Activated CD4-positive, alpha-beta T cell treated with anti-CD3 and anti-CD28 coated beads for 1 hour (primary cell): Measurements from ENCODE around the gene KCNIP3.
"Not testable (repeated sequence)": the region's sequence is repeated elsewhere in the genome, so short reads cannot be mapped to it uniquely, and the experiment has no call there.

Experiments
- DNase-seq: peaks from one replicate; pipeline ENCODE4 v3.0.0-alpha.2; 2020

KCNIP3 gene

DNA sequence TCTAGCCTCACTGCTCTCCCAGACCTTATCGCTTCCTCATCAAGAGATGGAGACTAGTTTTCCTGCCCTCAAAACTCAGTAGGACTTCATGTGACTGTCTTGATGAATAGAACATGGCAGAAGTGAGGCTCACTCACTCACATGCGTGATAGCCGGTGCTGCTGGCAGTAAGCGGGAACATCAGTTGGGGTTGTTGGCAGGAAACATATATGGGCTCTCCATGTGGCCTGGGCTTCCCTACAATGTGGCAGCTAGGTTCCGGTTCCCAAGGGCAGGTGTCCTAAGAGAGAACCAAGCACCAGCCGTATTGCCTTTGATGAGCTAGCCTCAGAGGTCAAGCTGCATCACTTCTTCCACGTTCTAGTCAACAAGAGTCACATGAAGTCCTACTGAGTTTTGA is 90.2 kb downstream of the KCNIP3 start:
- no peak for DNase-seq

DNA sequence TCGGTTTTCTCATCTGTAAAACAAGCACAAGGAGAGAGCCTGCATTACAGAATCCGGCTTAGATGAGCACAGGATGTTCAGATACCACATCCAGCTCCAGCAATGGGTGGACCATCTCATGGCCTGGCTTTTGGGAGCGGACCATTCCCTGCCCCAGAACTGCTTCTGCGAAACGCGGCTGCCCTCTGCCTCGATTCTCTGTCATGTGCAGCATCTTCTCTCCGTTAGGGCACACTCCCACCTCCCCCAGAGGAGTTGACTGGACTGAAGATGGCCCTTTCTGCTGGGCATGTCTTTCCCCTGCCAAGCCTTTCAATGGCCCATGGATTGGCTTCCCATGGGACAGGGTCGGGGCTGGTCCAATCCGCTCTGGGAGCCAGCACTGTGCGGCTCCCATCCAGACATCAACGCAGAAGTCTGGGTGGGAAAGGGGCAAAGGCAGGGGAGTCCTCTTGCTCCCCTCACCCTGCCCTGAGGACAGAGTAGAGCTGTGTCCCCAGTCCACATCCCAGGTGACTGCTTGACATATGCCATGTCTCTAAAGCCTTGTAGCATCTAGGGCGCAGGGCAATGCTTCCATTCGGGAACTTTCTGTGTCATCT is 91.0 kb downstream of the KCNIP3 start:
- DNase-seq = no peak

DNA sequence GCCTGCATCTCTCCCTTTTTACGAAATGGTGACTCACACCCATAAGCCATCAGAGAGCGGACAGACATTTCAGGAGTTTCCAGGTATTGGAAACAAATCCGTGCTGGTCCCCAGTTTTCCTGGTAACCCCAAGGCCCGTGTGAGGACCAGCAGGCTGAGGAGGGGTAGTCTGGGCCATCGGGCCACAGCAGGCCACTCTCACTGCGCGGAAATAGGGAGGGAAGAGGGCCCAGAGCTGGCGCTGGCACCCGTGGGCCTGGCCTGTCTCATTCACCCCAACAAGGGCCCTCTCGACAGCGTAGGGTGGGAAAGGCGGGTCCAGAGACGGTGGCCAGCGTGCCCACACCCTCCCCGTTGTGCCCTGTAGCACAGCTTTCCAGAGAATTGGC is 91.7 kb downstream of the KCNIP3 start:
- DNase-seq = no peak

DNA sequence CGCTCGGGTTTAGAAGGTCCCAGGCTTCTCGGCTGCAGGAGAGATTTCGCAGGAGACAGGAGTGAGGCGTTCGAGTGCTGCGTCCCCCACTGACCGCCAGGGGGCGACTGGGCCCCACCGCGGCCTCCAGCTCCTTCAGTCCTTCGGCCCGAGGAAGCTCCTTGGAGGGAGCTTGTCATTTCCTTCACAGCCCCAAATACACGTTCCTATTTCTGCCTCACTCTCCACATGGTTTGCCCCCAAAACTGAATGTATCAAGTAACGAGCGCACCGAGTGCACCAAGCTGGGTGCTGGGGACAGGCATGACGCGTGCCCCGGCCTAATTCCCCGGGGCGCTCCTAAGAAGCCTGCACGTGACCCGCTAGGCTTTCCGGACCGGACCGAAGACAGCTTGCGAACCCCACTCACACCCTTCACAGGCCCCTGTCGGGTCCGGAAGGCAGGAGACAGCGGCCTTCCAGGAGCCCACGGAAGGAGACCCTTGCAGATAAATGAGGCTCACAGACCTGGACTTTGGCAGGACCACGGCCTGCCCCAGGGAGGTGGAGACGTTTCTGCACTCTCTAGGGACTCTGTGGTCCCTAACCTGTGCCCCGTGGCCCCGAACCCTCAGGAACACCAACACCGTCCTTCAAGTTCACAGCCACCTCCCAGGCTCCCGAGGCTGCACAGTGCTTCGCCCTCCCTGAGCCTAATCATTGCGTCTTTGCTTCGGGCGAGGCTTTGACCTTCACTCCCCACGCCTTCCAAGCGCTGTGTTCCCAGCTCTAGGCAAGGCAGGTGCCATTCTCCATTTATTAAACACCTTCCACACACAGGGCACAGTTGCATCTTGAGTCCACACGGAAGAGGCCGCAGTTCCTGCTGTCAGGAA is 92.3 kb downstream of the KCNIP3 start:
- no peak for DNase-seq

DNA sequence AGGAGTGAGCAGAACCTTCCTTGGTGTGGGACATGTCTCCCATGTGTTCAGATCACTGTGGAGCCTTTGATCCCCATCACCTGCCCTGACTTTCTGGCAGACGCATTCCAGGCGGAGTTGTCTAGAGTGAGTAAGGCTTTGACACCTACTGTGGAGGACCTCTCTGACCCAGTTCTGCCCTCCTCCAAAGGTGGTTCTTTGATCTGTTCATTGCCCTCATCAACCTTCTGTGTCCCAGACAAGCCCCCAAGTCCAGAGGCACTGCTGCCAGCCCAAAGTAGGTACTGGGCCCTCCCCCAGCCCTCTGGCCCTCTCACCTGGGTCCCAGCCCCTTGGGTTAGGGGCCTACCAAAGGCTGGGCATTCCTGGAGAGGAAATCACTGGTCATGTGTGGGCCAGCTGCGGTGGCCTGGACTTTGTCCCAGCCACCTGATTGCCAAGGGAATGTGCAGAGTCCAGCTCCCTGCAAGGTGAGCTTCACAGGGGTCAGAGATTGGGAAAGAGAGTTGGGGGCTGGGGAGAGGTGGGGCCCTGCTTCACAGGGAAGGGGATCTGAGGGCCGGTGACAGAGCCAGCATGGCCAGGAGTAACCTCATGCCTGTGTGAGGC is 93.2 kb downstream of the KCNIP3 start:
- DNase-seq = no peak

DNA sequence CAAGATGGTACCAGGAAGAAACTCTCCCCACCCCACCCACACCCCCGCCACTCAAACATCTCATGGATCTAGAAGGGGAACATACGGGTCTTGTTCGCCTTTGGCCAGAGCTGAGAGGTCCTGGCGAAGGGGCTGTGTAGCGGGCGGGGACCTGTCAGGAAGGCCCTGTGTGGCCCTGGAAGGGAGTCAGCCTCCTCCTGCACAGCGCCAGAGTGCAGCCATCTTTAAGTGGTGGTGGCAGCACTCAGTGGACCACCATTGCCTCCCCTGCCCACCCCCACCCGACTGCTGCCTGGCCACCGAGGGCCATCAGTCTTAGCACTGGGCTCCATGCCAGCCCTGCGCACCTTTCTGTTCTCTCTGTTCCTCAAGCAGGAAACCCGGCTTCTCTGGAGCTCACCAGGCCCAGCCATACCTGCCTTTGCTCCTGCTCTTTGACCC is 93.8 kb downstream of the KCNIP3 start:
- no peak for DNase-seq

DNA sequence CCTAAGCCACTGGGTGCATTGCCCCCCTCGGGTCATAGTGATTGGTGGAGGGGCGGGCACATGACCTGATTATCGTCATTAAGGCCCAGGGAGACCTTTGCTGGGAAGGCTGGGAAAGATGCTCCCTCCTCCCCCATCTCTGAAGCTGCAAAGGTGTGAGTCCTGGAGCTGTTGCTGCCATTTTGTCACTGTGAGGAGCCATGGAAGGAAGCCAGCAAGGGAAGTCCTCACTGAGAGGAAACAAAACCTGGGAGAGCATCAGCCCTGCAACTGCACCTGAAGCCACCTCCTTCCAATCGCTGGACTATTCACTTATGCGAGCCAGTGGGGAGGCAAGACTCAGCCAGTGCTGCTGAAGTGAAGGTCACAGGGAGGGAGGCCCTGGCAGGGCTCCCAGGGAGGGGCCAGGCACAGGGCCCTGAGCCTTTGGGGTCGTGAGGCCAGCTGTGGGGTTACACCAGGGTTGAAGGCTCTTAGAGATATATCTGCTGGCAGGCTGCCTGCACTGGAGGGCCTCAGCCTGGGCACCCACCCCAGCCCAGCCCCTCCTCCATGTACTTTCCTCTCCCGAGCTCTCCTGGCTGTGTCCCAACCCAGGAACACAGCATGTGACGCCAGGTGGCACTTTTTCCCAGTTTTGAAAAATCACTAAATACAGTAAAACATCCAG is 94.6 kb downstream of the KCNIP3 start:
- DNase-seq = no peak

DNA sequence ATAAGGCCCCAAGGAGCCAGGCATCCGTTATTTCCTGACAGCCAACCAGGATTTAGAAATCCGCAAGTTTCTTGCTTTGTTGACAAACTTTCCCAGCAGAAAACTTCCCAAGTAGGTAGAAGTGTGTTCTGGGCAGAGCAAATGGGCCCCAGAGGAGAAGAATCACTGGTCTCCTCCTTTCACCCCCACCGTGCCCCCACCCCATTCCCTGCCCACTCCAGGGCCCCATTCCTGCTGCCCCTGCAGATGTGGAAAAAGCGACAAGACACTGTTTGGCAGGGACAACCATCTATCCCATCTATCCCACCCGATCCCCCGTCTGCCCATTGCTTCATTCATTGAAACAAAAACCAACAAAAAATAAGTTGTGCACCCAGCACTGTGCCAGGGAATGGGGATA is 95.2 kb downstream of the KCNIP3 start:
- DNase-seq = no peak

DNA sequence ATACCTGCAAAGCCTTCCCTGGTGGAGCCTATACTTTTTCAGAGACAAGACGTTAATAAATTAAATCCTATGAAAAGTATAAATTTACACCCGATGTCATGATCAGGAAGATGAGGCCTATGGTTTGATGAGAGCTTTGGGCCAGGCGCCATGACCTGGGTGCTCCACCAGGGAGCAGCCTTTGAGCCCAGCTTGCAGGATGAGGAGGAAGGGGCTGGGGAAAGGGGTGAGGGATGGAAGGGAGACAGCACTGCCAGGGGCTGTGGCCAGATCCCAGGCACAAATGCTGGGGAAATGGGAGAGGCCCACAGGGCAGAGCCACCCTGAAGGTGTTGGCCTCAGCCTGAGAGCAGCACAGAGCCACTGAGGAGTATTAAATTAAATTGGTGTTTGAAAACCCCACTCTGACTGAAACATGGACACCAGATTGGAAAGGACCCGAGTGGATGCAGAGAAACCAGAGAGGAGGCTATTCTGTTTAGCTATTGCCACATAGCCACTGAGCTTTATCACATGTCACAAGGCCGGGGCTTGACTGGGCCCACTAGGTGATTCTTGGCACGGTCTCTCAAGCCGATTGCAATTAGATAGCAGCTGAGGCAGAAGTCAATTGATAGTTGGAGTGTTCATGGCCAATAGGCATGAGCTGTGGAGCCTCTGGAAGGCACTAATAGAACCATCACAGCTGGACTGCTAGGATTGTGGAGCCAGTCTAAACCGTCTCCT is 95.7 kb downstream of the KCNIP3 start:
- DNase-seq = no peak

DNA sequence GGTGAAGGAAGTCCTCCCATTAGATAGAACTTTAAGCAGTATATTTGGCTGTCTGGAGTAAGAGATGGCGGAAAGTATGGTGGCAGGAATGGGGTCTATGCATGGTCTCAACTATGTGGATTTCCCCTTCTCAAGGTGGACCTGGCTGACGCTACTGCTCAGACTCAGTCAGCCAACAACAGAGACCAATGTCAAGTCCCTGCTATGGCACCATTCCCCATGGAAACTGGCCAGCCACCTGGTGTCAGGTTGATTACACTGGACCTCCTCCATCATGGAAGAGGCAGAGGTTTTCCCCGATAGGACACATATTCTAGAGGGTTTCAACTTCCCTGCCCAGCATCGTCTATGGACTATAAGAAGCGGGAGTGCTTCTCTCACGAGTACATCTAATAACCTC is 96.8 kb downstream of the KCNIP3 start:
- DNase-seq = no peak

DNA sequence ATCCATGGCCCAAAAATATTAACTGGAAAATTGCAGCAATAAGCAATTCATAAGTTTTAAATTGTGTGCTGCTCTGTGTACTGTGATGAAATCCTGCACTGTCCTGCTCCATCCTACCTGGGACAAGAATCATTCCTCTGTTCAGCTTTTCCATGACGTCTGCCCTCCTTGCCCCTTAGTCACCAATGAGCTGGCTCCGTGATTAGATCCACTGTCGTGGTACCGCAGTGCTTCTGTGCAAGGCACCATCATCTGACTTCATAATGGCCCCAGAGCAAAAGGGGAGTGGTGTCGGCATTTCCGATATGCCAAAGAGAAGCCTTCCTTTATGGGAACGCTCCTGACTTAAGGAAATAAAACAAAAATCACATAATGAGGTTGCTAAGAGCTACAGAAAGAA is 101.9 kb downstream of the KCNIP3 start:
- no peak for DNase-seq

DNA sequence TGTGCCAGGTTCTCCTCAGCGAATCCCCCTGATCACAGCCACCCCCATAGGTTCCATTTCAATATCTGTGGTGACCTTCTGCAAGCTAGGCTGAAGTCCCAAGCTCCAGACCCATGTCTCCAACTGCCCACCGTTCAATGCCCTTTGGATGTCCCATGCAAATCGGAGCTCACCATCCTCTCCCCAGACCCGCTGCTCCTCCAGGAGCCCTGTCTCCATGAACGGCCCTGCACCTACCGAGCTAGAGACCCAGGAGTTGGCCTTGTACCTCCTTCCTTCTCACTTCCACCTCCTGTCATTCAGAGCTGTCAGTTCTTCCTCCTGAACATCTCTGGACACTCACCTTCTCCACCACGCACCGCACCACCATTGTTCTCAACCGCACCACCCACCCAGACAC is 104.3 kb downstream of the KCNIP3 start:
- no peak for DNase-seq

DNA sequence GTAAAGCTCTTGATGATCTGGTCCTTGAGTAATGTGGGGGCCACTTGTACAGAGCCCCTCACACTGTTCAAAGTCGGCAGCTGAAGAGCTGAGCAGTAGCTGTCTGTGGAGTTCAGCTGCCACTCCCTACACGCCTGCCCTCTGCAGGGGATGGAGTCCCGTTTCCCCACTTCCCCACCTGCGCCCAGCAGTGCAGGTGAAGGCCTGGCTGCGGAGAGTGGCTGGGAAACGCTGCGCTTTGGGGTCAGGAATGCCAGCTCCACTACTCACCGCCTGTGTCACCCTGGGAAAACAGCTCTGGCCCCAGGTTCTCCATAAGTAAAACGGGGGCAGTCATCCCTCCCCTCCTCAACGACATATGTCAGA is 104.8 kb downstream of the KCNIP3 start:
- DNase-seq = not testable (repeated sequence)

DNA sequence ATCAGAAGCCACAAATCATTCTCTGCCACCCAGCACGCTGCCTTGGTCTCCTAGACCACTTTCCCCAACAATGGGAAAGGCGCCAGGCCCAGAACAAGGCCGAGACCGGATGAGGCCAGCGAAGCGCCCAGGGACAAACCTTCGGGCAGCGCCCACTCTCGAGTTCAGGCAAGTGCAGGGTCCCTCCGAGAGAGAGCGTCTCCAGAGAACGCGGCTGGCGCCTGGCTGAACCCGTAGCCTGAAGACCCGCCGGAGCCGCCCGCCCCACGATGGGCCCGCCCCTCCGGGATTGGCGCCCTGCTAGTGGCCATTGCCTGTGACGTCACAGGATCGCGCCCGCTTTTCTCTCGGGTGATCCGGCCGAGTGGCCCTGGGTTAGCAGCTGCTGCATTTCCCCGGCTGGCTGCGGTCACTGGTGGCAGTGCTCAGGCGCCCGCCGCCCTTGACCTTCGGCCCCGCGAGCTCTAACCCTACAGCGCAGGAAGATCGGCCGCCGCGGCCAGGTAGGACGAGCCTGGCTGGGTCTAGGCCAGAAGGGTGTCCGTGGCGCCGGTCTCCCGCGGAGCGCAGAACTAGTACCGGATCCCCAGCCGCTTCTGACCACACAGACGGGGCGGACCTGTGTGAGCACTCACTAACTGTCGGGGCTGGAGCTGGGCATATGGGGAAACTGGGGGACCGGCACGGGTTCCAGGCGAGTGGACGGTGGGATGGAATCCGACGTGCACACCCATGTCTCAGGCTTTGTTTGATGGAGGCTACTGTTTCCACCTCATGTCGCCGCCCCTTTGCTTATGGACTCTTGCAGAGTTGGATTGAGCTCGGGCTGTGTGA is 105.4 kb downstream of the KCNIP3 start, which contains the start of gene FAHD2A:
FAHD2A (plus strand) TSS at position 339 of the 834 bp plus-strand sequence. CDS start 2,851 bp downstream, outside the sequence.
- DNase-seq = peak; percentile 91

DNA sequence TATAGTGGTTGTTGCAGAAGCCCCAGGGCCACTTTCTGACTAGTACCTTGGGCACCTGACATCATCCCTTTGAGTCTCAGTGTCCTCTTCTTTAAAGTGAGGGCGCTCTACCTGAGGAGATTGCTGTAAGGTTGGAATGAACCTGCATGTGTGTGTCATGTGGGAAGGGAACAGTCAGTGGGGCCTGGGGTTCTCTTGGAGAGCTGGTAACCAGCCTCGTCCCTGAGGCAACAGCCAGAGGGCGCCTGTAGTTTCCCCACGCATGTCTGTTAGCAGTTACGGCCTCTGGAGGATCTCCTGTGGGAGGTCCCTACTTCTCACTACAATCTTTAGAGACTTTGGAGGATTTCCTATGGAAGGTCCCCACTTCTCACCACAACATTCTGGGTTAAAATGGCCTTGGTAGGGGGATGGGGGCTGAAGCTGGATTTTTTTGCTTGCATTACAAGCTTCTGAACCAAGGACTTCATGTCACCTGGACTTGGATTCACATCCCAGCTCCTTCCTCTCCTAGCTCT is 106.1 kb downstream of the KCNIP3 start:
- peak; percentile 20 for DNase-seq

DNA sequence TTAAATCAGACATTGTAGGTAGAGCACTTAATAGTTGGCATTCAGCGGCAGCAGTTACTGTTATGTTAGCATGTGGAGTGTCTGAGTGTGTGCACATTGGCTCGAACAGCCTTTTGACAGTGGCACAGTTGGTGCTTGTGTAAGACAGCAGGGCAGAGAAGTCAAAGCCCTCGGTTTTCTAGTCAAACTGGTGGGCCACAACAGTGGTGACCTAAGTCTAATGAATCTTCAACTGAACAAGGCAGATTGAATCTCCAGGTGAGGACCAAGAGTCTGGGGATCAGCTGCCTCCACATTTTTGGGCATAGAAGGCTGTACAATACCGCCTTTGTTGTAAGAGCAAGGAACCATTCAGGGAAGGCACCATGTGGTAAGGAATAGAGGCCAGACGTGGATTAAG is 106.7 kb downstream of the KCNIP3 start:
- not testable (repeated sequence) for DNase-seq

DNA sequence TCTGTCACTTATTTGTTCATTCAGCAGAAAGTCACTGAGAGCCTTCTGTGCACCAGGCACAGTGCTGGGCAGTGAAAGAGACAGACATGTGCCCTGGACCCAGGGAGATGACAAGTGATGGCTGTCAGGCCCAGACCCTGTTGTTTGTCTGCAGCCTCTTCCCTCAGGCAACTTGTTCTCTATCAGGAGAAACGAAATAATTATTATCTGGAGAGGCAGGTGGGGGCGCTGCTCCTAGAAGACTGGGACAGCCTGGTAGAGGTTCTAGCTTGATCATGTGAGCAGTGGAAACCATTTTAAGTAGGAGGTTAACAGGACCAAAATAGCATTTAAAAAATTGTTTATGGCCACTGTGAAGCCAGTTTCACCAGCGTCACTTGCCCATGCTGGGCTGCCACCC is 107.5 kb downstream of the KCNIP3 start:
- not testable (repeated sequence) for DNase-seq

DNA sequence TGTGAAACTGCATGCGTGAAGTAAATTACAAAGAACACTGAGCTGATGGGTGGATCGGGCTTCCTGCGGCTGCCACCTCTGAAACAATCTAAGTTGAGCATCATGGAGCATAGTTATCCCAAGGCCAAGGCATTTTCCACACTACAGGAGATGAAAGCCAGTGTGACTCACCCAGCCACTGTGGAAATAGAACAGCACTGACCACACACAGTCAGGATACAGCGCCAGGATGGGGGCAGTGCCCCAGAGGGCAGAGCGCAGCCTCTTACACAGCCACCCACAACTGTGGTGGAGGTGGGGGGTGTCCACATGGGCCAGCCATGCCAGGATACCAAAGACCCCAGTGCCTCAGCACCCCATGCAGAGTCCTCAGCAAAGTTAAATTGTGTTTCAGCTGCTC is 114.1 kb downstream of the KCNIP3 start:
- not testable (repeated sequence) for DNase-seq

DNA sequence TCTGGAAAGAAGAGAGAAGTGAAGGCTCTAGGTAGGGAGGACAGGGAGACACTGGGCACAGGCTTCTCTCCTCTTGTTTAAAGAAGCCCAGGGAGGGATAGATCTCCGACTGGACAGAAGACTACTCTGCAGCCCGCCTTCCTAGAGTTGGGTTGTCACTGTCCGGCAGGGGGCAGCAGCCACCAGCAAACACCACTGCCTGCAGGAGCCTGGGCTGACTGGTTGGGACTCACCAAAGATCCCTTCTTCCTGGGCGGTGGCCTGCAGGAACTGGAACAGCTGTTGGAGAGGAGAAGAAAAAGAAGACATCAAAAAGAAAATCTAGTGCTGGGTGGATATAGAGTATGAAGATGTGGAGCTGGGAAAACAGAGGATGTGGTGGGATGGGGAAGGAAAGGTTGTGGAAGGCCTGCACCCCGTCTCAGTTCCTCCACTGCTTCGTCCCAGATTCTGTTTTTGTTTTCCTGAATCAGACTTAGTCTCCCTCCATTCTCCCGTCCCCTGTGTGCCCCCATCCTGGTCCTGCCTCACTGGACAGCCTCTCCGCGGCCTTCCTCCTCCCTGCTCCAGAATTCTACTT is 117.0 kb downstream of the KCNIP3 start:
- peak; percentile 39 for DNase-seq

DNA sequence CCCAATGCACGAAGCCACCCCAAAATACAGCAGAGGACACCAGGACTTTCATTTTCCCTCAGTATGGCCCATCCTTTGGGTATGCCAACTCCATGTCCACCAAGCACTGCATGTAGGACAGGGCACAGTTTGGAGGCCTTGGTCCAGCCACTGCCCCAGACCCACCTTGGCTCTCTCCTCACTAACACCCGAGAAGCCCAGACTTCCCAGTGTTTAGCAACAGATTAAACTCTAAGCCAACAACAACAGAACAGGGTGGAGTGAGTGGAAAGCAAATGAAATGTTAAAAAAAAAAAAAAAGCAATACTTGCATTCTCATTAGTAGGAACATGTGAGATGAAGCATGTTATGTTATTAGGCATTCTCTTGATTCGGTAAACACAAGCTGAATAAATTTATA is 118.0 kb downstream of the KCNIP3 start:
- DNase-seq = not testable (repeated sequence)

DNA sequence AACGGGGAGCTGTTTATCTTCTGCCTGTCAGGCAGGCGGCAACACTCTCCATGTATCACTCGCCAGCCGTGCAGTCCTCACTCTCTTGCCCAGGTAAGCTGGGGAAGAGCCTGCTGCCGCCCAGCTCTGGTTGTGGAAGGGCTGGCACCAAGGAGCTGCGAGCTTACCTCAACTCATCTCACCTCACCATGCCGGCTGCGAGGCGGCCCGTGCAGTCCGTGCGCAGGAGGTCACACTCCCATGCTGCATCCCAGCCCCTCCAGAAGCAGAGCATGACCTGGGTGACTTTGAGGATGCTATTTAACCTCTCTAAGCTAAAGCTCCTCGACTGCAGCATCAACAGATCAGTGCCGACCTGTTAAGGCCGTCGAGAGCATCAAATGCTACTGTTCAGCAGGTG is 118.4 kb downstream of the KCNIP3 start:
- not testable (repeated sequence) for DNase-seq
